Stomach (tissue), 9 donors: ENCODE results near the gene ATF7IP2. TPM values are rescaled to one million over a fixed set of nuclear protein-coding genes. Genes with fewer than 3 reads are reported as not detected.
"Not testable (repeated sequence)": the region's sequence is repeated elsewhere in the genome, so short reads cannot be mapped to it uniquely, and the experiment has no call there.

Source experiments
- DNase-seq, 2 donors: peaks; one replicate each; pipeline versions ENCODE4 v3.0.0 to v3.0.0-alpha.2; 2013 to 2019
- H3K27ac ChIP-seq, 5 donors: fragments of 200-600 bp in 4 of 5; sonication (generic) in 4 of 5; one replicate each; pipeline ENCODE4 v1.5.1; 2013 to 2019; ENCODE audit warnings: mild to moderate bottlenecking in 1 of 5, moderate library complexity in 1 of 5
- H3K27me3 ChIP-seq, 3 donors: fragments of 200-600 bp; sonication (generic); one replicate each; pipeline ENCODE4 v1.5.1; 2017 to 2019; ENCODE audit warnings: mixed run types in 1 of 3
- H3K36me3 ChIP-seq, 4 donors: fragments of 200-600 bp; sonication (generic); 1 replicate in 3 of 4; 2 replicates in 1 of 4; pipeline ENCODE4 v1.5.1; 2016 to 2019
- H3K4me1 ChIP-seq, 4 donors: fragments of 200-600 bp; sonication (generic); one replicate each; pipeline ENCODE4 v1.5.1; 2016 to 2019
- H3K4me3 ChIP-seq, 4 donors: fragments of 200-600 bp; sonication (generic) in 3 of 4; one replicate each; pipeline ENCODE4 v1.5.1; 2016 to 2019; ENCODE audit warnings: mild to moderate bottlenecking in 1 of 4
- H3K9me3 ChIP-seq, 4 donors: fragments of 200-600 bp; sonication (generic); one replicate each; pipeline ENCODE4 v1.5.1; 2016 to 2019
- EP300 ChIP-seq: sonication (generic); formaldehyde crosslinking; IDR thresholded peaks from one replicate; pipeline ENCODE4 v1.6.1; 2017; ENCODE audit warnings: antibody characterized with exemption
- POLR2A ChIP-seq, 4 donors: fragments of 450-650 bp; IDR thresholded peaks; one replicate each; pipeline ENCODE4 v1.6.1; 2016; ENCODE audit warnings: antibody characterized with exemption in 4 of 4, control low read depth in 2 of 4, mild to moderate bottlenecking in 1 of 4, moderate library complexity in 1 of 4
- POLR2AphosphoS5 ChIP-seq, 3 donors: sonication (generic); formaldehyde crosslinking; IDR thresholded peaks; one replicate each; pipeline ENCODE4 v1.6.1; 2016; ENCODE audit warnings: antibody characterized with exemption in 3 of 3
- WGBS, 5 donors: extraction: QIAGEN DNeasy Blood & Tissue Kit in 3 of 5; methylation state at CpG; one replicate each; pipeline versions ENCODE4 v1.1.5 to v1.1.7; 2013 to 2018; 5-methylcytosine and 5-hydroxymethylcytosine counted together
- intact Hi-C: fragments of 100-400 bp; cut with DNase I; formaldehyde crosslinking; loops from one replicate; pipeline ENCODE4 v1.15.1; 2023; ENCODE audit warnings: low total_unique reads
- polyA plus RNA-seq, 3 donors: library from polyadenylated mRNA; stranded (reverse); fragments of 200-250 nt; gene quantifications; one replicate each; pipeline ENCODE4 v1.2.3, GENCODE V29; 2013
- total RNA-seq, 5 donors: library from RNA; depleted of rRNA; stranded (reverse); fragments of >200 nt; gene quantifications; one replicate each; pipeline versions ENCODE4 v1.1.0 to v1.2.3, GENCODE V29; 2014 to 2016
- TF ChIP-seq, protein P1 (sequence below), 7 experiments: fragments of 450-650 bp in 4 of 7; fragments of 200-600 bp in 3 of 7; sonication (generic) in 3 of 7; IDR thresholded peaks; one replicate each; pipeline ENCODE4 v1.5.1; 2016 to 2019; ENCODE audit warnings: antibody characterized with exemption in 7 of 7, control low read depth in 2 of 7, mild to moderate bottlenecking in 1 of 7
- donor health status: healthy with polysubstance abuse.
- donor health status: Bipolar disorder and iron deficiency.
- donor health status: healthy.

ATF7IP2 gene
- total and polyA plus RNA-seq, 8 donors, result 4.5 to 59.7 (median 30.3) TPM

DNA sequence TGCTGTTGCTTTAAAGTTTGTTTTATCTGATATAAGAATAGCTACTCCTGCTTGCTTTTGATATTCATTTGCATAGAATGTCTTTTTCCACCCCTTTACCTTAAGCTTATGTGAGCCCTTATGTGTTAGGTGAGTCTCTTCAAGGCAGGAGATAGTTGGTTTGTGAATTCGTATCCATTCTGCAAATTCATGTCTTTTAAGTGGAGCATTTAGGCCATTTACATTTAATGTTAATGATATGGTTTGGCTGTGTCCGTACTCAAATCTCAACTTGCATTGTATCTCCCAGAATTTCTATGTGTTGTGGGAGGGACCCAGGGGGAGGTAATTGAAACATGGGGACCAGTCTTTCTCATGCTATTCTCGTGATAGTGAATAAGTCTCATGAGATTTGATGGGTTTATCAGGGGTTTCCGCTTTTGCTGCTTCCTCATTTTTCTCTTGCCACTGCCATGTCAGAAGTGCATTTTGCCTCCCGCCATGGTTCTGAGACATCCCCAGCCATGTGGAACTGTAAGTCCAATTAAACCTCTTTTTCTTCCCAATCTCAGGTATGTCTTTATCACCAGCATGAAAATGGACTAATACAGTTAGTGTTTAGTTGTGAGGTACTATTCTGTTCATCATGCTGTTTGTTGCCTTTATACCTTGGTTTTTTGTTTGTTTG is 27.2 kb downstream of the ATF7IP2 start:
- no peak overlapping the region for H3K4me3 ChIP-seq
- no peak overlapping the region for H3K27ac ChIP-seq
- intact Hi-C loops, result no loop called here
- 88 to 96% (median 94%) methylated on average over 5 of the region's 5 CpGs for WGBS, 5 donors
- peaks cover 0 to 4% (median 0%) of the 10 kb centered on the region in 4 donors for H3K36me3 ChIP-seq
- H3K27me3 ChIP-seq, result no peaks in the 10 kb centered on the region
- H3K9me3 ChIP-seq, result peaks cover 29 to 97% (median 57%) of the 10 kb centered on the region in 4 donors
- TF ChIP-seq POLR2AphosphoS5 (IDR thresholded peaks at IDR 0.05) (no peak), POLR2A (IDR thresholded peaks at IDR 0.05) (no peak), EP300 (no peak)
- TF ChIP-seq, protein P1, sequence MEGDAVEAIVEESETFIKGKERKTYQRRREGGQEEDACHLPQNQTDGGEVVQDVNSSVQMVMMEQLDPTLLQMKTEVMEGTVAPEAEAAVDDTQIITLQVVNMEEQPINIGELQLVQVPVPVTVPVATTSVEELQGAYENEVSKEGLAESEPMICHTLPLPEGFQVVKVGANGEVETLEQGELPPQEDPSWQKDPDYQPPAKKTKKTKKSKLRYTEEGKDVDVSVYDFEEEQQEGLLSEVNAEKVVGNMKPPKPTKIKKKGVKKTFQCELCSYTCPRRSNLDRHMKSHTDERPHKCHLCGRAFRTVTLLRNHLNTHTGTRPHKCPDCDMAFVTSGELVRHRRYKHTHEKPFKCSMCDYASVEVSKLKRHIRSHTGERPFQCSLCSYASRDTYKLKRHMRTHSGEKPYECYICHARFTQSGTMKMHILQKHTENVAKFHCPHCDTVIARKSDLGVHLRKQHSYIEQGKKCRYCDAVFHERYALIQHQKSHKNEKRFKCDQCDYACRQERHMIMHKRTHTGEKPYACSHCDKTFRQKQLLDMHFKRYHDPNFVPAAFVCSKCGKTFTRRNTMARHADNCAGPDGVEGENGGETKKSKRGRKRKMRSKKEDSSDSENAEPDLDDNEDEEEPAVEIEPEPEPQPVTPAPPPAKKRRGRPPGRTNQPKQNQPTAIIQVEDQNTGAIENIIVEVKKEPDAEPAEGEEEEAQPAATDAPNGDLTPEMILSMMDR (IDR thresholded peaks at IDR 0.05), result no peak
- no peaks in the 10 kb centered on the region for H3K4me1 ChIP-seq
- DNase-seq, result no peak

DNA sequence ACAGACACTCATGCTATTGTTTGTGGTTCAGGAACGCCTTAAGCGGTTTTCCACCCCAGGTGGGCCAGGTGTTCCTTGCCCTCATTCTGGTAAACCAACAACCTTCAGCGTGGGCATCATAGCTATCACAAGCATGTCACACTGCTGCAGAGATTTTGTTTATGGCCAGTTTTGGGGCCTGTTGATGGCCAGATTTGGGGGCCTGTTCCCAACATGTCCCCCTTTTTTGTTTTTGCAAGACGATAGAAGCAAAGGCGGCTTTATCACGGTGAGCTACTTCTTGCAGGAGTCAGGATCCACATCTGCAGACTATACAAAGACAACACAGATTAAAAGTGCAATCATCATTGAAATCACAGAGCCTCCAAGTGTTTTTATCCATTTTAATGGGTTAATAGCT is 32.3 kb downstream of the ATF7IP2 start:
- H3K9me3 ChIP-seq, result peaks cover 5 to 67% (median 41%) of the 10 kb centered on the region in 4 donors
- H3K27me3 ChIP-seq, H3K27ac ChIP-seq, intact Hi-C loops, DNase-seq, H3K4me1 ChIP-seq, H3K4me3 ChIP-seq: not testable (repeated sequence)
- WGBS, 5 donors, result 92 to 99% (median 98%) methylated on average over 6 of the region's 6 CpGs
- peaks cover 0 to 20% (median 4%) of the 10 kb centered on the region in 4 donors for H3K36me3 ChIP-seq

DNA sequence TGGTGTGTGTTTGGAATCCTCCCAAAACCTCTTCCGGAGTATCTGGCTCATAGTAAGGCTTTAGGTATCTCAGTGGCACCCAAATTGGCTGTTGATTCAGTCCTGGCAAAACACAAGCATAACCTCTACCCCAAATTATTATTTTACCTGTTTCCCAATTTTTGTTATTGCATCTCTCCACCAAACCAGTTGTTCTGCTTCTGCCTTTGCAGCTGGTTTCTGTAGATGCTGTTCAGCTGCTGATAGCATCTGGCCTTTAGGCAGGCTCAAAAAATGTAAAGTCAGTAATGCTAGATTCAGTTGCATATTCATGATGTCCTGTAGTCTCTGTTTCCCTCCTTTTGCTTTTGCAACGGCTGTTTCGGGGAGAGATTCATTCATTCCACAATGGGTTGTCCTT is 33.8 kb downstream of the ATF7IP2 start:
- H3K27ac ChIP-seq, result no peak overlapping the region
- H3K4me1 ChIP-seq, result no peaks in the 10 kb centered on the region
- TF ChIP-seq POLR2AphosphoS5 (IDR thresholded peaks at IDR 0.05), result no peak
- no peak for TF ChIP-seq EP300
- no peak for TF ChIP-seq POLR2A (IDR thresholded peaks at IDR 0.05)
- TF ChIP-seq, protein P1 (IDR thresholded peaks at IDR 0.05), result no peak
- WGBS, 5 donors, result 95 to 99% (median 97%) methylated on average over 3 of the region's 3 CpGs
- H3K27me3 ChIP-seq, result no peaks in the 10 kb centered on the region
- no peak overlapping the region for H3K4me3 ChIP-seq
- peaks cover 0 to 20% (median 4%) of the 10 kb centered on the region in 4 donors for H3K36me3 ChIP-seq
- no peak for DNase-seq
- intact Hi-C loops, result no loop called here
- H3K9me3 ChIP-seq, result peaks cover 5 to 52% (median 35%) of the 10 kb centered on the region in 4 donors

DNA sequence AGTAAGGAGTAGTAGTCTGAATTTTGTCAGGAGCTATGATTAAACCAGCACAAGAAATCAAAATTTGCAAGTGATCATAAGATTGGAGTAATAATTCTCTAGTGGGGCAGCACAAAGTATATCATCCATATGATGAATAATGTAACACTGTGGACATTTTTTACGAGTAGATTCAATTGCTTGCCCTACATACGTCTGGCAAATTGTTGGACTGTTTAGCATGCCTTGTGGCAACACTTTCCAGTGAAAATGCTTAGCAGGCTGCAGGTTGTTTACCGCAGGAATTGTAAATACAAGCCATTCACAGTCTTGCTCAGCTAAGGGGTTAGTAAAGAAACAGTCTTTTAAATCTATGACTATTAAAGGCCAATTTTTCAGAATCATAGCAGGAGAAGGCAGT is 35.7 kb downstream of the ATF7IP2 start:
- no peaks in the 10 kb centered on the region for H3K4me1 ChIP-seq
- TF ChIP-seq POLR2A (IDR thresholded peaks at IDR 0.05) (no peak), EP300 (no peak), POLR2AphosphoS5 (IDR thresholded peaks at IDR 0.05) (no peak)
- TF ChIP-seq, protein P1 (IDR thresholded peaks at IDR 0.05), result no peak
- no peak overlapping the region for H3K4me3 ChIP-seq
- H3K9me3 ChIP-seq, result peaks cover 5 to 33% (median 23%) of the 10 kb centered on the region in 4 donors
- 86 to 97% (median 90%) methylated on average over 3 of the region's 3 CpGs for WGBS, 5 donors
- no peak for DNase-seq
- peaks cover 0 to 20% (median 4%) of the 10 kb centered on the region in 4 donors for H3K36me3 ChIP-seq
- no peaks in the 10 kb centered on the region for H3K27me3 ChIP-seq
- H3K27ac ChIP-seq, result no peak overlapping the region
- intact Hi-C loops, result no loop called here
